Smooth muscle cell (in vitro differentiated cells): ENCODE results near the gene FOXL1. TPM values are rescaled to one million over a fixed set of nuclear protein-coding genes. Genes with fewer than 3 reads are reported as not detected.
A peak's percentile ranks its signal among the peaks of the same experiment; 100 is the strongest.

Source experiments
- DNase-seq: peaks from one replicate; lab custom pipeline; 2025; ENCODE audit not compliant: unreplicated experiment; lab: John Stamatoyannopoulos, UW
- H2AFZ ChIP-seq: fragments of 200-600 bp; sonication (generic); 2 replicates; pipeline ENCODE4 v1.6.0; 2016; ENCODE audit warnings: antibody characterized with exemption, low read depth, mild to moderate bottlenecking
- H3F3A ChIP-seq: fragments of 200-600 bp; sonication (generic); 2 replicates; pipeline ENCODE4 v1.6.0; 2017; ENCODE audit warnings: antibody characterized with exemption, low read depth
- H3K27ac ChIP-seq: fragments of 200-600 bp; sonication (generic); 2 replicates; pipeline ENCODE4 v1.5.1; 2016; ENCODE audit warnings: low read depth, mild to moderate bottlenecking
- H3K27me3 ChIP-seq: fragments of 200-600 bp; sonication (generic); 2 replicates; pipeline ENCODE4 v1.6.1; 2016; ENCODE audit warnings: low read depth, mild to moderate bottlenecking
- H3K36me3 ChIP-seq: fragments of 200-600 bp; sonication (generic); 2 replicates; pipeline ENCODE4 v1.5.1; 2016; ENCODE audit warnings: low read depth
- H3K4me1 ChIP-seq: fragments of 200-600 bp; sonication (generic); 2 replicates; pipeline ENCODE4 v1.5.1; 2016; ENCODE audit warnings: low read depth
- H3K4me2 ChIP-seq: fragments of 200-600 bp; sonication (generic); 2 replicates; pipeline ENCODE4 v1.6.0; 2016; ENCODE audit warnings: mild to moderate bottlenecking
- H3K4me3 ChIP-seq: fragments of 200-600 bp; sonication (generic); 2 replicates; pipeline ENCODE4 v1.5.1; 2016; ENCODE audit warnings: mild to moderate bottlenecking
- H3K79me2 ChIP-seq: fragments of 200-600 bp; sonication (generic); 2 replicates; pipeline ENCODE4 v1.6.0; 2016; ENCODE audit warnings: low read depth, mild to moderate bottlenecking
- H3K9ac ChIP-seq: fragments of 200-600 bp; sonication (generic); 2 replicates; pipeline ENCODE4 v1.6.0; 2016; ENCODE audit warnings: low read depth
- H3K9me3 ChIP-seq: fragments of 200-600 bp; sonication (generic); replicated peaks from 2 replicates; pipeline ENCODE4 v1.5.1; 2016; ENCODE audit warnings: low read depth
- H4K20me1 ChIP-seq: fragments of 200-600 bp; sonication (generic); 2 replicates; pipeline ENCODE4 v1.6.0; 2016; ENCODE audit warnings: low read depth
- whole genome bisulfite sequencing: methylation state at CpG from one replicate; pipeline ENCODE4 v1.1.7; 2016; ENCODE audit warnings: low lambda C conversion rate; 5-methylcytosine and 5-hydroxymethylcytosine counted together
- polyA plus RNA-seq: library from polyadenylated mRNA; unstranded; fragments of >200 nt; fragmentation: Nextera tagmentation; extraction: Ambion mirVana; gene quantifications from 2 replicates; pipeline ENCODE4 v1.2.1, GENCODE V29; 2016
- total RNA-seq: library from RNA; depleted of rRNA; stranded (reverse); fragments of >200 nt; gene quantifications from 2 replicates; pipeline ENCODE4 v1.2.3, GENCODE V29; 2014
- TF ChIP-seq, protein P1 (sequence below): fragments of 200-600 bp; sonication (generic); IDR thresholded peaks from 2 replicates; pipeline ENCODE4 v1.5.1; 2017; ENCODE audit warnings: borderline replicate concordance, mild to moderate bottlenecking, antibody characterized with exemption; ENCODE audit not compliant: insufficient read depth, poor library complexity, severe bottlenecking

FOXL1 gene
- total and polyA plus RNA-seq, 2 experiments from 2014 or later: 4.6 to 5.4 TPM

DNA sequence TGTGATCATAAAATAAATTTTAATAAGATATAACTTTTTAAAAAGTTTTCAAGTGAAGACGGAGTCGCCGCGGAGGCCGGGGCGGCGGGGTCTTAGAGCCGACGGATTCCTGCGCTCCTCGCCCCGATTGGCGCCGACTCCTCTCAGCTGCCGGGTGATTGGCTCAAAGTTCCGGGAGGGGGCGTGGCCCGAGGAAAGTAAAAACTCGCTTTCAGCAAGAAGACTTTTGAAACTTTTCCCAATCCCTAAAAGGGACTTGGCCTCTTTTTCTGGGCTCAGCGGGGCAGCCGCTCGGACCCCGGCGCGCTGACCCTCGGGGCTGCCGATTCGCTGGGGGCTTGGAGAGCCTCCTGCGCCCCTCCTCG is 11.8 kb upstream of the FOXL1 start, which contains the start of gene FOXC2:
Gene FOXC2, plus strand, starts transcription at position 229 of the 365 bp plus-strand sequence. CDS start 507 bp downstream, outside the sequence.
- WGBS: under 1% methylated on average over 30 of the region's 30 CpGs
- TF ChIP-seq, protein P1, sequence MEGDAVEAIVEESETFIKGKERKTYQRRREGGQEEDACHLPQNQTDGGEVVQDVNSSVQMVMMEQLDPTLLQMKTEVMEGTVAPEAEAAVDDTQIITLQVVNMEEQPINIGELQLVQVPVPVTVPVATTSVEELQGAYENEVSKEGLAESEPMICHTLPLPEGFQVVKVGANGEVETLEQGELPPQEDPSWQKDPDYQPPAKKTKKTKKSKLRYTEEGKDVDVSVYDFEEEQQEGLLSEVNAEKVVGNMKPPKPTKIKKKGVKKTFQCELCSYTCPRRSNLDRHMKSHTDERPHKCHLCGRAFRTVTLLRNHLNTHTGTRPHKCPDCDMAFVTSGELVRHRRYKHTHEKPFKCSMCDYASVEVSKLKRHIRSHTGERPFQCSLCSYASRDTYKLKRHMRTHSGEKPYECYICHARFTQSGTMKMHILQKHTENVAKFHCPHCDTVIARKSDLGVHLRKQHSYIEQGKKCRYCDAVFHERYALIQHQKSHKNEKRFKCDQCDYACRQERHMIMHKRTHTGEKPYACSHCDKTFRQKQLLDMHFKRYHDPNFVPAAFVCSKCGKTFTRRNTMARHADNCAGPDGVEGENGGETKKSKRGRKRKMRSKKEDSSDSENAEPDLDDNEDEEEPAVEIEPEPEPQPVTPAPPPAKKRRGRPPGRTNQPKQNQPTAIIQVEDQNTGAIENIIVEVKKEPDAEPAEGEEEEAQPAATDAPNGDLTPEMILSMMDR: no peak
- H3K27me3 ChIP-seq: peaks cover 30% of the 10 kb centered on the region
- DNase-seq: peak; percentile 72
- H2AFZ ChIP-seq: peak within 1 kb of the TSS; percentile 82
- peaks cover 42% of the 10 kb centered on the region for H3K4me1 ChIP-seq
- no peaks in the 10 kb centered on the region for H3F3A ChIP-seq
- peaks cover 24% of the 10 kb centered on the region for H3K79me2 ChIP-seq
- H3K4me2 ChIP-seq: peak within 1 kb of the TSS; percentile 93
- H3K4me3 ChIP-seq: peak within 1 kb of the TSS; percentile 67
- peak within 1 kb of the TSS; percentile 52 for H3K9ac ChIP-seq
- no peaks in the 10 kb centered on the region for H3K9me3 ChIP-seq
- H3K27ac ChIP-seq: peak within 1 kb of the TSS; percentile 55
- H4K20me1 ChIP-seq: peaks cover 24% of the 10 kb centered on the region
- H3K36me3 ChIP-seq: no peaks in the 10 kb centered on the region

- under 1% methylated on average over 49 of the region's 88 CpGs for WGBS
- peak; percentile 66 for DNase-seq
Observed at GRCh38 chr16:86566966-86567700, 11.2 kb upstream of the FOXL1 start.

DNA sequence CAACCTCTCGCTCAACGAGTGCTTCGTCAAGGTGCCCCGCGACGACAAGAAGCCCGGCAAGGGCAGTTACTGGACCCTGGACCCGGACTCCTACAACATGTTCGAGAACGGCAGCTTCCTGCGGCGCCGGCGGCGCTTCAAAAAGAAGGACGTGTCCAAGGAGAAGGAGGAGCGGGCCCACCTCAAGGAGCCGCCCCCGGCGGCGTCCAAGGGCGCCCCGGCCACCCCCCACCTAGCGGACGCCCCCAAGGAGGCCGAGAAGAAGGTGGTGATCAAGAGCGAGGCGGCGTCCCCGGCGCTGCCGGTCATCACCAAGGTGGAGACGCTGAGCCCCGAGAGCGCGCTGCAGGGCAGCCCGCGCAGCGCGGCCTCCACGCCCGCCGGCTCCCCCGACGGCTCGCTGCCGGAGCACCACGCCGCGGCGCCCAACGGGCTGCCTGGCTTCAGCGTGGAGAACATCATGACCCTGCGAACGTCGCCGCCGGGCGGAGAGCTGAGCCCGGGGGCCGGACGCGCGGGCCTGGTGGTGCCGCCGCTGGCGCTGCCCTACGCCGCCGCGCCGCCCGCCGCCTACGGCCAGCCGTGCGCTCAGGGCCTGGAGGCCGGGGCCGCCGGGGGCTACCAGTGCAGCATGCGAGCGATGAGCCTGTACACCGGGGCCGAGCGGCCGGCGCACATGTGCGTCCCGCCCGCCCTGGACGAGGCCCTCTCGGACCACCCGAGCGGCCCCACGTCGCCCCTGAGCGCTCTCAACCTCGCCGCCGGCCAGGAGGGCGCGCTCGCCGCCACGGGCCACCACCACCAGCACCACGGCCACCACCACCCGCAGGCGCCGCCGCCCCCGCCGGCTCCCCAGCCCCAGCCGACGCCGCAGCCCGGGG is 10.4 kb upstream of the FOXL1 start:
- Histone ChIP-seq H3K4me2 (peak overlapping the region; percentile 93), H3K27me3 (peaks cover 30% of the 10 kb centered on the region), H3K9me3 (no peaks in the 10 kb centered on the region), H2AFZ (peak overlapping the region; percentile 67), H3F3A (no peaks in the 10 kb centered on the region), H3K79me2 (peaks cover 24% of the 10 kb centered on the region), H4K20me1 (peaks cover 24% of the 10 kb centered on the region), H3K27ac (no peak overlapping the region), H3K9ac (peak overlapping the region; percentile 76), H3K36me3 (no peaks in the 10 kb centered on the region), H3K4me1 (peaks cover 42% of the 10 kb centered on the region), H3K4me3 (peak overlapping the region; percentile 67)
- DNase-seq: no peak
- WGBS: 2% methylated on average over 89 of the region's 116 CpGs
- TF ChIP-seq, protein P1: peak; percentile 15

More at GRCh38 chr16:86566966-86567700, 11.2 kb upstream of the FOXL1 start:
- H3K9me3 ChIP-seq: no peaks in the 10 kb centered on the region
- H3K9ac ChIP-seq: peak overlapping the region; percentile 52
- H4K20me1 ChIP-seq: peaks cover 24% of the 10 kb centered on the region
- peaks cover 42% of the 10 kb centered on the region for H3K4me1 ChIP-seq
- peaks cover 30% of the 10 kb centered on the region for H3K27me3 ChIP-seq
- peak overlapping the region; percentile 67 for H3K4me3 ChIP-seq
- H2AFZ ChIP-seq: peak overlapping the region; percentile 67
- H3F3A ChIP-seq: no peaks in the 10 kb centered on the region
- H3K79me2 ChIP-seq: peaks cover 24% of the 10 kb centered on the region
- H3K27ac ChIP-seq: peak overlapping the region; percentile 55
- TF ChIP-seq, protein P1: no peak
- peak overlapping the region; percentile 93 for H3K4me2 ChIP-seq
- H3K36me3 ChIP-seq: no peaks in the 10 kb centered on the region
